Mesodermal cell (in vitro differentiated cells): ENCODE measurements around the gene PYCARD.
"Not testable (repeated sequence)": the region's sequence is repeated elsewhere in the genome, so short reads cannot be mapped to it uniquely, and the experiment has no call there.

ENCODE experiments used
- H3K27ac ChIP-seq: 2 replicates; pipeline ENCODE4 v1.7.0; 2013; ENCODE audit warnings: mild to moderate bottlenecking, low read depth, low read length, moderate library complexity; ENCODE audit not compliant: severe bottlenecking
- H3K36me3 ChIP-seq: 2 replicates; pipeline ENCODE4 v1.7.1; 2013; ENCODE audit warnings: mild to moderate bottlenecking, low read length, moderate library complexity; ENCODE audit not compliant: control insufficient read depth, insufficient read depth
- H3K4me1 ChIP-seq: one replicate; pipeline ENCODE4 v1.7.1; 2013; ENCODE audit warnings: mild to moderate bottlenecking, low read length; ENCODE audit not compliant: insufficient read depth, control insufficient read depth, poor library complexity, severe bottlenecking
- H3K4me3 ChIP-seq: 2 replicates; pipeline ENCODE4 v1.7.0; 2013; ENCODE audit warnings: low read length, control low read depth, mild to moderate bottlenecking; ENCODE audit not compliant: insufficient read depth, poor library complexity, severe bottlenecking; ENCODE audit errors: extremely low read depth
- H3K9me3 ChIP-seq: 2 replicates; pipeline ENCODE4 v1.7.1; 2013; ENCODE audit warnings: mild to moderate bottlenecking, low read length, moderate library complexity; ENCODE audit not compliant: control insufficient read depth
- WGBS, 2 experiments: methylation state at CpG; one replicate each; pipeline ENCODE4 v1.1.5; 2013; ENCODE audit warnings: missing lambda C conversion rate in 2 of 2; ENCODE audit not compliant: insufficient coverage in 2 of 2; 5-methylcytosine and 5-hydroxymethylcytosine counted together

Gene PYCARD

DNA sequence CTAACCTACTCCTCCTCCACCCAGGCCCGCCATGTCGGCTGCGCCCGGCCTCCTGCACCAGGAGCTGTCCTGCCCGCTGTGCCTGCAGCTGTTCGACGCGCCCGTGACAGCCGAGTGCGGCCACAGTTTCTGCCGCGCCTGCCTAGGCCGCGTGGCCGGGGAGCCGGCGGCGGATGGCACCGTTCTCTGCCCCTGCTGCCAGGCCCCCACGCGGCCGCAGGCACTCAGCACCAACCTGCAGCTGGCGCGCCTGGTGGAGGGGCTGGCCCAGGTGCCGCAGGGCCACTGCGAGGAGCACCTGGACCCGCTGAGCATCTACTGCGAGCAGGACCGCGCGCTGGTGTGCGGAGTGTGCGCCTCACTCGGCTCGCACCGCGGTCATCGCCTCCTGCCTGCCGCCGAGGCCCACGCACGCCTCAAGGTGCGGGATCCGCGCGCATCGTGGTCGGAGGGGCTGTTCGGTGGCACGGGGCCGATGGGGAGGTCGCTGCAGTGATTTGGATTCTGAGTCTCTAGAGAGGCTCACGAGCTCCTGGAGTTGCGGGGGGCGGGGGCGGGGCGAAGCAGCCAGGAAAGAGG is 12.2 kb upstream of the PYCARD start:
- H3K4me3 ChIP-seq = peak overlapping the region; percentile 31
- H3K27ac ChIP-seq = no peak overlapping the region
- 3 to 4% methylated on average over 51 to 57 of the region's 58 CpGs for WGBS, 2 experiments
- H3K9me3 ChIP-seq = no peaks in the 10 kb centered on the region
- H3K36me3 ChIP-seq = no peaks in the 10 kb centered on the region
- peaks cover 10% of the 10 kb centered on the region for H3K4me1 ChIP-seq

DNA sequence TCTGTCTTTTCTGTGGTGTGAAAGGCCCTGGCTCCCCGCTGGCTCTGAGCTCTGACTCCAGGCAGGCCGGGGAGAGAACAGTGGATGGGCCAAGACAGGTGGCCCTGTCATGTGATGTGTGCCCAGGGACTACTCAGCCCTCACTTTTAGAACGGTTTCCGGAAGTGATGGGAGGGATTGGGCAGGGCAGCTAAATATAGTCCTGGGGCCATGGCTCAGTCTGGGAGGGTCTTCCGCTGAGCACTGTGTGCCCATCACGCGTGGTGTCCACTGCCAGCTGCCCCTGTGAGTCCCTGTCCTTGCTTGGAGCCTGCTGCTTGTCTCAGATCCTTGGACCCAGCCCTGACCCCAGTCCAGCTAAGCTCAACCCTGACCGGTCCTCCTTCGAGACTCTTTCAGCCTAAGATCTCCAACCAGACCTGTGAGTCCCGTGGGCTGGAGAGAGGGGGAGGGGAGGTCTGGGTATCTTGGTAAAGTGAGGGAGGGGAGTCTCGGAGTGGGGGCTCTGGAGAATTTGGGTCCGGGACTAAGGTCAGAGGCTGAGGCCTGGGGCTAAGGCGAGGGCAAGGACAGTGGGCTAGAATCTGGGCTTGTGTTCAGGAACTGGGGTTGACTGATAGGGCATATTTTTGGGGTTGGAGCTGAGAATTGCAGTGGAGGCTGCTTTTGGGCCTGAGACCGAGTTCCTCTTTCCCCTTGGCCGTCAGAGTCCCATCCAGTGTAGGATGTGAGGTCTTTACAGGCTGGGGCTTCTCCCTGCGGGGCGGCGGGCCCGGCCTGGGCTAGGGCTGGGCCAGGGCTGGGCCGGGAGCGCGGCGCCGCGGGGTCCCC is 11.5 kb upstream of the PYCARD start, which contains the start of gene TRIM72:
TSS of gene TRIM72 (plus strand) at position 243 of the 831 bp plus-strand sequence. CDS start 620 bp downstream, outside the sequence.
- peaks cover 10% of the 10 kb centered on the region for H3K4me1 ChIP-seq
- H3K36me3 ChIP-seq = no peaks in the 10 kb centered on the region
- 48 to 65% methylated on average over 14 to 15 of the region's 25 CpGs for WGBS, 2 experiments
- no peak within 1 kb of the TSS for H3K27ac ChIP-seq
- H3K9me3 ChIP-seq = no peaks in the 10 kb centered on the region
- peak within 1 kb of the TSS; percentile 31 for H3K4me3 ChIP-seq

DNA sequence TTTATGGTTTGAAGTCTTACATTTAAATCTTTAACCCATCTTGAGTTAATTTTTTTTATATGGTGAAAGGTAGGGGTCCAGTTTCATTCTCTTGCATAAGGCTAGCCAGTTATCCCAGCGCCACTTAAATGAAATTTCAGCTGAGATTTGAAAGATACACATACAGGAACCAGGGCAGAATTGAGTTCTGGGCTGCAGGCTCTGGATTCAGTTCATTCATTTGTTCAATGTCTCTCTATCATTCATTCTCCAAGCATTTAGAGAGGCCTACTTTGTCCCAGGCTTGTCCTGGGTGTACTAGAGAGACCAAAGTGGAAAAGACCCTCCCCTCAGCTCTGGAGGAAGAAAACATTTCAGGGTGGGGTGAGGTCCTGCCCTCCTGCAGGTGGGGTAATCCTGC is 10.8 kb upstream of the PYCARD start:
- no peak overlapping the region for H3K27ac ChIP-seq
- 100% methylated on average over 1 of the region's 1 CpG; no CpG with 5 or more reads in 1 of the 2 experiments for WGBS, 2 experiments

DNA sequence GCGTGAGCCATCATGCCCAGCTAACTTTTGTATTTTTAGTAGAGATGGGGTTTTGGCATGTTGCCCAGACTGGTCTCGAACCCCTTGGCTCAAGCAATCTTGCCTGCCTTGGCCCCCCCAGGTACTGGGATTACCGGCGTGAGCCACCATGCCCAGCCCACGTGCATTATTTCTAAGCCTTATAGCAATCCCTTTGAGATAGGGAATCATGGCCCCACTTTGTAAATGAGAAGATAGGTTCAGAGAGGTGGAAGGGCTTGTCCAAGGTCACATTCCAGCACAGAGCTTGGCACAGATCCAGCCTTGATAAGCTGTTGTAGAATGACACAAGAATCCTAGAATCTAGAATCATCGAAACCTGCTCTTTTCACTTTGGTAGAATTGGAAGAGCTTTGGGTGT is 4.2 kb upstream of the PYCARD start:
- Histone ChIP-seq H3K27ac (no peak overlapping the region), H3K36me3 (no peaks in the 10 kb centered on the region), H3K4me3 (no peak overlapping the region), H3K4me1 (peaks cover 5% of the 10 kb centered on the region), H3K9me3 (no peaks in the 10 kb centered on the region)
- WGBS, 2 experiments = 90 to 95% methylated on average over 4 of the region's 6 CpGs

More for the DNA sequence above, 10.8 kb upstream of the PYCARD start:
- no peaks in the 10 kb centered on the region for H3K9me3 ChIP-seq
- peaks cover 10% of the 10 kb centered on the region for H3K4me1 ChIP-seq
- no peak overlapping the region for H3K4me3 ChIP-seq
- no peaks in the 10 kb centered on the region for H3K36me3 ChIP-seq

DNA sequence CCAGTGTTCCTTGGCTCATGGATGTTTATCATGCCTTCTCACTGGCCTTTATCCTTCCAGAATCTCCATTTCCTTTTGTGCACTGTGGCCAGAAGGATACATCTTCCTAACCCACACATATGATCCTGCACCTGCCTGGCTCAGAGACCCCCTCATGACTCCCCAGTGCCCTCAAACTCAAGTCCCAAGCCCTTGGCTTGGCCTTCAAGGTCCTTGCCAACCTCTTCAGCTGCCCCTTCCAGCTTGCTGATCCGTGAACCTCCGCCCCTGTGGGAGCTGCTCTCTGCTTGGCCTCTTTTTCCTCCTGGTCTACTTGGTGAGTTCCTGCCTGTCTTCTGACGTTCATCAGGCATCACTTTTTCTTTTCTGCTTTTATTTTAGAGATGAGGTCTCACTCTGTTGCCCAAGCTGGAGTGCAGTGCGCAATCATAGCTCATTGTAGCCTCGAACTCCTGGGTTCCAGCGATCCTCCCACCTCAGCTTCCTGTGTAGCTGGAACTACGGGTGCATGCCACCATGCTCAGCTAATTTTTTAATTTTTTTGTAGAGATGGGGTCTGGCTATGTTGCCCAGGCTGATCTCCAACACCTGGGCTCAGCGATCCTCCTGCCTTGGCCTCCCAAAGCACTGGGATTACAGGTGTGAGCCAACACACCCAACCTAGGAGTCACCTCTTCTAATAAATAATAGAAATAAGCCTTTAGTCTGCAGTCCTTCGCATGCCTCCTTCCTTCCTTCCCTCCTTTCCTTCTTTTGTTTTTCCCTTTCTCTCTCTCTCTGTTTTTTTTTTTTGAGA is 2.5 kb upstream of the PYCARD start:
- peaks cover 8% of the 10 kb centered on the region for H3K4me1 ChIP-seq
- H3K9me3 ChIP-seq = no peaks in the 10 kb centered on the region
- WGBS, 2 experiments = 76 to 92% methylated on average over 7 of the region's 9 CpGs
- H3K36me3 ChIP-seq = peaks cover under 1% of the 10 kb centered on the region
- no peak overlapping the region for H3K4me3 ChIP-seq
- no peak overlapping the region for H3K27ac ChIP-seq

DNA sequence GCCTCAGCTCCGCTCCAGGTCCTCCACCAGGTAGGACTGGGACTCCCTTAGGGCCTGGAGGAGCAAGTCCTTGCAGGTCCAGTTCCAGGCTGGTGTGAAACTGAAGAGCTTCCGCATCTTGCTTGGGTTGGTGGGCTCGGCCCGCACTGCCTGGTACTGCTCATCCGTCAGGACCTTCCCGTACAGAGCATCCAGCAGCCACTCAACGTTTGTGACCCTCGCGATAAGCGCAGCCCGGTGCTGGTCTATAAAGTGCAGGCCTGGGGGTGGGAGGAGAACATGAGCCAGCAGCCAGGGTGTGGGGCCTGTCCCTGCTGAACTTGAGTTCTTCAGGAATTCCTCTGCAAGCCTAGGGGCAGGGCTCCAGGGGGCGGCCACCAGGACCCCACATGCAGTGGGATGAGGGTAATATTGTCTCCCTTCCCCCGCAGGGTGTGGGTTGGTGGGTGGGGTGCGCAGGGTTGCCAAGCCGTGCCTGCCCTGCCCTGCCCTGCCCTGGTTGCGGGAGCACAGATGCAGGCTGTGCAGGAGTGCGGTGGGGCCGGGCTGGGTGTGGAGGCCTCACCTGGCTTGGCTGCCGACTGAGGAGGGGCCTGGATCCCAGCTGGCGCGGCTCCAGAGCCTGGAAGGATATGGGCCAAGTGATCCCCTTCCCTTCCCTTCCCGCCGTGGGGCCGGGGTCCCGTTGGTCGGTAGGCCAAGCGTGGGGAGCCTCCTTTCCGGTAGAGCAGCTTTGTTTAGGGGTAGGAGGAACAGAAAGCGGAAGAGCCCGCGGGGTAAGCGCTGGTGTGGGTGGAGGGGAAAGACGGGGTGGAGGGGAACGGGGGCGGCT is 762 bp downstream of the PYCARD start:
- peaks cover 8% of the 10 kb centered on the region for H3K4me1 ChIP-seq
- H3K36me3 ChIP-seq = peaks cover 25% of the 10 kb centered on the region
- H3K9me3 ChIP-seq = no peaks in the 10 kb centered on the region
- H3K4me3 ChIP-seq = peak overlapping the region; percentile 35
- WGBS, 2 experiments = 28 to 29% methylated on average over 24 to 27 of the region's 35 CpGs
- H3K27ac ChIP-seq = no peak overlapping the region

DNA sequence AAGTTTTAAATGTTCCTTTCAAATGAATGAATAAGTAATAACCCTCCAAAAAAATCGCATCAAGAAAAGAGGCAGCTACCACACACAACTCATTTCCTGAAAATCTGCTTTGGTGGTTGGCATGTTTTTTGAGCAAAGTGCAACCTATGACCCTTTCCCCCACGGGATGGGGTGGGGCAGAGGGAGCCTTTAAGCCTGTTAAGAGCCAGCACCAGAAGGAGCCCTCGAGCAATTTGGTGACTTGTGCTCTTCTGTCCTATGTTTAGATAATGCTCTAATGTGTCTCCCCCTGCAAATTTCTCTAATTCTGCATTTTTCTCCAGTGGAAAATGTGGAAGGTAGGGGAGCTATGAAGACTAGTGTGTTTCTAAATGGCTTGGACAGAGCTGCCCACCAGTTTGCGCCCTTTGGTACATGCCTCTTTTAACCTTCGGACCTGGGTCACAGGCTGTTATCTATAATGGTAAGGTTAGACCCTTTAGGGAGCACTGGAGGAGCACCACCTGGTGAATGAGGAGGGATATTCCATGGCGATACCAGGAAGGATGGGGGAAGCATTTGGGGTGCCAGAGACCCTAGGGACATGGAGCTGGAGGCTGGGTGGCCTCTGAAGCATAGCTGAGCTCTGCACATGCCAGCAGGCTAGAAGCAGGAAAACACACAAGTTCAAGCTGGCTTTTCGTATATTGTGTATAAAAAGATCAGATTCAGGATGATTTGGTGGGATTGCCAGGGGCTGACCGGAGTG is 1.6 kb downstream of the PYCARD start:
- Histone ChIP-seq H3K27ac (no peak overlapping the region), H3K4me3 (no peak overlapping the region), H3K36me3 (peaks cover 33% of the 10 kb centered on the region), H3K9me3 (no peaks in the 10 kb centered on the region), H3K4me1 (peaks cover 8% of the 10 kb centered on the region)
- 84 to 87% methylated on average over 5 to 7 of the region's 8 CpGs for WGBS, 2 experiments

DNA sequence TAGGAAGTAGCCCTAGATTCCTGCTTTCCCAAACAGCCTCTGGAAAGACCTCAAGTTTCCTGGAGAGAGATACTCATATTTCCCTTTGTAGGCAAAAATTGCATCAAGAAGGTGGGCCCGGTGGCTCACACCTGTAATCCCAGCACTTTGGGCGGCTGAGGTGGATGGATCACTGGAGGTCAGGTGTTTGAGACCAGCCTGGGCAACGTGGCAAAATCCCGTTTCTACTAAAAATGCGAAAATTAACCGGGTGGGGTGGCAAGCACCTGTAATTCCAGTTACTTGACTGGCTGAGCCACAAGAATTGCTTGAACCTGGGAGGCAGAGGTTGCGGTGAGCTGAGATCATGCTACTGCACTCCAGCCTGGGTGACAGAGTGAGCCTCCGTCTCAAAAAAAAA is 2.4 kb downstream of the PYCARD start:
- not testable (repeated sequence) for H3K9me3 ChIP-seq, H3K4me3 ChIP-seq, H3K27ac ChIP-seq, H3K4me1 ChIP-seq
- WGBS, 2 experiments = 94 to 95% methylated on average over 7 to 8 of the region's 8 CpGs
- peaks cover 41% of the 10 kb centered on the region for H3K36me3 ChIP-seq

DNA sequence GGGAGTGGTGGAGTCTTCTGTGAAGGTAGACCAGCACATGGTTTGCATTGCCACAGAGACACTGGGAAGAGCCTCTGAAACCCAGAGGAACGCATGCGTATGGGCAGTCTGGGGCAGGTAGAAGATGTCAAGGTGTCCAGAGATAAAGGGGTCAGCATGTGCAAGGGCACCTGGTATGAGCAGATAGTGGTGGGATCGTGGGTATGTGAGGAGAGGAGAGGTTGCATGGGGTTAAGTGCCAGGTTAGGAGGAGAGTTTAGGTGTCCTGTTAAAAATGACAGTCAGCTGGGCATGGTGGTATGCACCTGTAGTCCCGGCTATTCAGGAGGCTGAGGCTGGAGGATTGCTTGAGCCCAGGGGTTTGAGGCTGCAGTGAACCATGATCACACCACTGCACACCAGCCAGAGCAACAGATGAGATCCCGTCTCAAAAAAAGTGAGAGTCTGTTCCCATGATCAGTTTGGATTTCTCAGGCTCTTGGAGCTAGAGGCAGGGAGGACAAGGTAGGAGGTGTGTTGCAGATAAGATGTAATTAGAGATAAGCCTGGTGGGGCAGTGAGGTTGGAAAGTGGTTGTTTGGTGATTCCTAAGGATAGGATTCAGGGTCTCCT is 3.0 kb downstream of the PYCARD start:
- no peak overlapping the region for H3K27ac ChIP-seq
- H3K9me3 ChIP-seq = no peaks in the 10 kb centered on the region
- 98 to 100% methylated on average over 4 to 5 of the region's 5 CpGs for whole genome bisulfite sequencing, 2 experiments
- no peak overlapping the region for H3K4me3 ChIP-seq
- H3K4me1 ChIP-seq = peaks cover 8% of the 10 kb centered on the region
- H3K36me3 ChIP-seq = peaks cover 47% of the 10 kb centered on the region
